Peyer's patch (tissue), 4 donors: ENCODE measurements around the gene EVA1A.

Experiments
- CTCF ChIP-seq, 6 experiments: fragments of 450-650 bp in 4 of 6; fragments of 200-600 bp in 2 of 6; sonication (generic) in 1 of 6; IDR thresholded peaks; one replicate each; pipeline ENCODE4 v1.5.1; 2017 to 2019; ENCODE audit warnings: antibody characterized with exemption in 6 of 6, mild to moderate bottlenecking in 3 of 6, moderate library complexity in 1 of 6
- POLR2A ChIP-seq, 2 donors: fragments of 450-650 bp; IDR thresholded peaks; one replicate each; pipeline ENCODE4 v1.5.1; 2017; ENCODE audit warnings: antibody characterized with exemption in 2 of 2, mild to moderate bottlenecking in 2 of 2, moderate library complexity in 2 of 2

- TF ChIP-seq CTCF (IDR thresholded peaks at IDR 0.05) (no peak), POLR2A (IDR thresholded peaks at IDR 0.05) (no peak)
These were observed 103.9 kb downstream of the EVA1A start for GRCh38 chr2:75456825-75457224.
